MM.1S (cell line): ENCODE data around the gene CLTB.

Experiments used
- DNase-seq: peaks from one replicate; pipeline ENCODE4 v3.0.0-alpha.2; 2015
- H2AFZ ChIP-seq: fragments of 300-600 bp; sonication (generic); 2 replicates; pipeline ENCODE4 v1.6.0; 2016; ENCODE audit warnings: antibody characterized with exemption, low read length
- H3F3A ChIP-seq: fragments of 300-600 bp; sonication (generic); 2 replicates; pipeline ENCODE4 v1.6.1; 2016; ENCODE audit warnings: mild to moderate bottlenecking, antibody characterized with exemption, low read length, moderate library complexity, mixed read lengths; ENCODE audit not compliant: insufficient read depth
- H3K27ac ChIP-seq: fragments of 300-600 bp; sonication (generic); 2 replicates; pipeline ENCODE4 v1.5.1; 2016; ENCODE audit warnings: mild to moderate bottlenecking, low read length
- H3K27me3 ChIP-seq: fragments of 300-600 bp; sonication (generic); replicated peaks from 2 replicates; pipeline ENCODE4 v1.6.0; 2016; ENCODE audit warnings: low read length; ENCODE audit not compliant: insufficient read depth
- H3K36me3 ChIP-seq: fragments of 300-600 bp; sonication (generic); replicated peaks from 2 replicates; pipeline ENCODE4 v1.6.1; 2016; ENCODE audit warnings: mild to moderate bottlenecking, low read length, mixed read lengths; ENCODE audit not compliant: insufficient read depth
- H3K4me1 ChIP-seq: fragments of 300-600 bp; sonication (generic); 2 replicates; pipeline ENCODE4 v1.6.1; 2016; ENCODE audit warnings: low read length, mixed read lengths
- H3K4me2 ChIP-seq: fragments of 300-600 bp; sonication (generic); 2 replicates; pipeline ENCODE4 v1.6.0; 2016; ENCODE audit warnings: low read depth, low read length
- H3K4me3 ChIP-seq: fragments of 300-600 bp; sonication (generic); 2 replicates; pipeline ENCODE4 v1.5.1; 2016; ENCODE audit warnings: low read length, mixed read lengths
- H3K79me2 ChIP-seq: fragments of 300-600 bp; sonication (generic); 2 replicates; pipeline ENCODE4 v1.6.1; 2016; ENCODE audit warnings: mixed run types, low read length, mixed read lengths
- H3K9ac ChIP-seq: fragments of 300-600 bp; sonication (generic); 2 replicates; pipeline ENCODE4 v1.6.1; 2016; ENCODE audit warnings: low read length, mixed read lengths
- H3K9me2 ChIP-seq: fragments of 300-600 bp; sonication (generic); replicated peaks from 2 replicates; pipeline ENCODE4 v1.6.1; 2016; ENCODE audit warnings: mild to moderate bottlenecking, low read length, mixed read lengths; ENCODE audit not compliant: insufficient read depth
- H3K9me3 ChIP-seq: fragments of 300-600 bp; sonication (generic); replicated peaks from 2 replicates; pipeline ENCODE4 v1.6.1; 2016; ENCODE audit warnings: mild to moderate bottlenecking, low read length, mixed read lengths; ENCODE audit not compliant: insufficient read depth
- H4K20me1 ChIP-seq: fragments of 300-600 bp; sonication (generic); 2 replicates; pipeline ENCODE4 v1.6.1; 2016; ENCODE audit warnings: mild to moderate bottlenecking, low read length, moderate library complexity, mixed read lengths; ENCODE audit not compliant: insufficient read depth
- EZH2 ChIP-seq: fragments of 300-600 bp; sonication (generic); optimal IDR thresholded peaks from 2 replicates; pipeline ENCODE3; 2017; ENCODE audit warnings: low read depth, mild to moderate bottlenecking, antibody characterized with exemption, low read length, mixed read lengths
- EZH2phosphoT487 ChIP-seq: fragments of 300-600 bp; sonication (generic); IDR thresholded peaks from 2 replicates; pipeline ENCODE4 v1.6.1; 2018; ENCODE audit warnings: antibody characterized with exemption, low read length
- TF ChIP-seq, protein P1 (sequence below): fragments of 300-600 bp; sonication (generic); IDR thresholded peaks from 2 replicates; pipeline ENCODE4 v1.5.1; 2016; ENCODE audit warnings: antibody characterized with exemption, low read length, mixed read lengths

CLTB gene

DNA sequence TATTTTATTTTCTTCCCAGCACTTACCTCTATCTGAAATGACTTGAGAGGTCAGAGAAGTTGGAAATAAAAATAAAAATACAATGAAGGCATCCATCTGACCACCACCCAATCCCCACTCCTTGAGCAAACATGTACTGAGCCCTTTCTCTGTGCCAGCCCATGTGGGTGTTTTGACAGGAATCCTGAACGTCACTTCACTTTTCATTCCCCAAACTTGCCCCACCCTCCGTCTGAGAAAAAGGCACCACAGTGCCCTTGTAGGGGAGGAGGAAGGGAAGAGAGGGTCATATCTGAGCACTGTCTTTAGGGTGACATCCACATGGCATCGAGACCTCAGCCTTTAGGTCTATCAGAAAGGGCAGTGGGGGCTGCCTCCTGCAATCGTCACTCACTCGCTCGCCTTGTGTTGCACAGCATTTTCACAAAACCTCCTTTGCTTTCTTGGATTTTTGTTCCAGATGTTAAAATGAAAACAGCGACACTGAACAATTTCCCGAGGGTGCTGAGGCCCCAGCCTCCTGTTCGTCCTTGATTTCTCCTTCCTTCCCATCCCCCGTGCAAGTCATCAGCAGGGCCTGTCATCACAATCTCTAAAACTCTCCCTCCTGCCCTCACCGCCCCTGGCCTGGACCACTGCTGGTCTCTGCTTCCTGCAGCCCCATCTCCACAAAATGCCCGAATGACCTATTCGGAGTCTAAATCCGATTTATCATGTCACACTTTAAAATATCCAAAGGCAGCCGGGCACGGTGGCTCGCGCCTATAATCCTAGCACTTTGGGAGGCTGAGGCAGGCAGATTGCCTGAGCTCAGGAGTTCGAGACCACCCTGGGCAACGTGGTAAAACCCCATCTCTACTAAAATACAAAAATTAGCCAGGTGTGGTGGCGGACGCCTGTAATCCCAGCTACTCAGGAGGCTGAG is 14.8 kb downstream of the CLTB start:
- H3K9me2 ChIP-seq, result no peaks in the 10 kb centered on the region
- no peak for DNase-seq

DNA sequence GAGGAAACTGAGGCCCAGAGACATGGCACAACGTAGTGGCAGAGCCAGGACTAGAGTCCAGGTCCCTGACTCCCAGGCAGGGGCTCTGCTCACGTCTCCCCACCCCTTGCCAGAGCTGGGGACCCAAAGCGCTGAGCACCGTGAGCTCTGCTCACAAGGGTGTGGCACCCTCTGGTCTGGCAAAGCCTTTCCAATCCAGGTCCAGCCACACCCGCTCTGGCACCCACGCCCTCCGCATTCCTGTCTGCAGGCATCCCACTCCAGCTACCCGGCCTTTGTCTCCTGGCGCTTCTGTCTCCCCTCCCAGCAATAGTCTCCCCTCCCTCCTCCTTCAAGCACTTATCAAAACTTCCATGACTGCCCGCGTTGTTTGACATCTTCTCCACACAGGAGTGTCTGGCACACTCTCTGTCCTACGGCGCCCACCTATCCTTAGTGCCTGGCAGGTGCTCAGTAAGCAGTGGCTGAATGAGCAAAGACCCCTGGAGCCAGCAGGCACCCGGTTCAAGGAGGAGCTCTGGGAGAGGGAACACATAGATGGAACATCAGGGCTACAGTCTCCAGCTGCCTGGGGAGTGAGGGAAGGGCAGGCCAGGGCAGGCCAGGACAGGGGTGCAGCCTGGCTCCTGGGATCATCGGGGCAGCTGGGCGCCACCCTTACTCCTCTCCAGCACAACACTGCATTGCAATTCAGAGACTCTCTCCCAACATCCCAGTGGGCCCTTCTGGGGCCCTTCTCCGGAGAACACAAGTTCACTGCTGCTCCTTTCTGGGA is 15.8 kb downstream of the CLTB start:
- Histone ChIP-seq H3K9ac (no peak overlapping the region), H3F3A (no peaks in the 10 kb centered on the region), H3K4me1 (0 out of 2 replicates have a peak, but pooled peaks cover 8% of the 10 kb centered on the region), H3K36me3 (no peaks in the 10 kb centered on the region), H3K9me3 (no peaks in the 10 kb centered on the region), H3K4me3 (no peak overlapping the region), H2AFZ (no peak overlapping the region), H3K79me2 (peaks cover 6% of the 10 kb centered on the region), H3K27me3 (no peaks in the 10 kb centered on the region), H3K9me2 (no peaks in the 10 kb centered on the region), H3K4me2 (no peak overlapping the region), H4K20me1 (no peaks in the 10 kb centered on the region), H3K27ac (no peak overlapping the region)
- TF ChIP-seq EZH2phosphoT487 (no peak), EZH2 (no peak)
- TF ChIP-seq, protein P1, sequence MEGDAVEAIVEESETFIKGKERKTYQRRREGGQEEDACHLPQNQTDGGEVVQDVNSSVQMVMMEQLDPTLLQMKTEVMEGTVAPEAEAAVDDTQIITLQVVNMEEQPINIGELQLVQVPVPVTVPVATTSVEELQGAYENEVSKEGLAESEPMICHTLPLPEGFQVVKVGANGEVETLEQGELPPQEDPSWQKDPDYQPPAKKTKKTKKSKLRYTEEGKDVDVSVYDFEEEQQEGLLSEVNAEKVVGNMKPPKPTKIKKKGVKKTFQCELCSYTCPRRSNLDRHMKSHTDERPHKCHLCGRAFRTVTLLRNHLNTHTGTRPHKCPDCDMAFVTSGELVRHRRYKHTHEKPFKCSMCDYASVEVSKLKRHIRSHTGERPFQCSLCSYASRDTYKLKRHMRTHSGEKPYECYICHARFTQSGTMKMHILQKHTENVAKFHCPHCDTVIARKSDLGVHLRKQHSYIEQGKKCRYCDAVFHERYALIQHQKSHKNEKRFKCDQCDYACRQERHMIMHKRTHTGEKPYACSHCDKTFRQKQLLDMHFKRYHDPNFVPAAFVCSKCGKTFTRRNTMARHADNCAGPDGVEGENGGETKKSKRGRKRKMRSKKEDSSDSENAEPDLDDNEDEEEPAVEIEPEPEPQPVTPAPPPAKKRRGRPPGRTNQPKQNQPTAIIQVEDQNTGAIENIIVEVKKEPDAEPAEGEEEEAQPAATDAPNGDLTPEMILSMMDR, result no peak
- no peak for DNase-seq

More for the DNA sequence above, 14.8 kb downstream of the CLTB start:
- no peaks in the 10 kb centered on the region for H4K20me1 ChIP-seq
- H2AFZ ChIP-seq, result no peak overlapping the region
- H3F3A ChIP-seq, result peaks cover 4% of the 10 kb centered on the region; the same call in 1 of the 2 replicates
- no peaks in the 10 kb centered on the region for H3K36me3 ChIP-seq
- H3K79me2 ChIP-seq, result peaks cover 10% of the 10 kb centered on the region
- no peak overlapping the region for H3K27ac ChIP-seq
- H3K4me2 ChIP-seq, result no peak overlapping the region
- H3K4me3 ChIP-seq, result no peak overlapping the region
- H3K4me1 ChIP-seq, result peaks cover 11% of the 10 kb centered on the region
- no peak overlapping the region for H3K9ac ChIP-seq
- no peaks in the 10 kb centered on the region for H3K27me3 ChIP-seq
- TF ChIP-seq EZH2 (no peak), EZH2phosphoT487 (no peak)
- TF ChIP-seq, protein P1, result no peak
- H3K9me3 ChIP-seq, result no peaks in the 10 kb centered on the region

DNA sequence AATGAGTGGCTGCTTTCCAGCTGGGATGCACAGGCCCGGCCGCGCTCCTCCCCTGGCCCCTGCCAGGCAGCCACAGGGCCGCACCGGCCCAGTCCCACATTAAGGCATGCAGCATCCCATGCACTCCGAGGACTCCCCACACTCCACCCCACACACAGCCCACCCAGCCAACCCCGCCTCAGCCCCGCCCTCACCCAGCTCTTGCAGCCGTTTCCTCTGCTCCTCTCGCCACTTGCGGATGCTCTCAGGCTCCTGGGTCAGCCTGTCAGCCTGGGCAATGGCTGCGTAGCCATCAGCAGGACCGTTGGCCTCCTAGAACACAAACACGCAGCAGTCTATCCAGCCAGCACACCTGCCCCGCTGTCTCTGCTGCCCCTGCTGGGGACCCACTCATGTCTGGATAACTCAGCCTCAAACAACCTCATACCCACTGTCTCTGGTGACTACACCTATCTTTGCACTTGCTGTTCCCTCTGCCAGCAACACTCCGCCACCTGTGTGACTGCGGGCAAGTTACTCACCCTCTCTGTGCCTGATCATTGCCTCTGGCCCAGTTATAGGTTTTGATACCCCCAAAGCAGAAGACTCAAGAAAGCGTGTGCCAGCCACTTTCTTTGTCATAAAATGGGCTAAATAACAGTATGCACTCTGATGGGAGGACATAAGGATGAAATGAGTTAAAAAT is 18.5 kb downstream of the CLTB start:
- H3K4me2 ChIP-seq, result no peak overlapping the region
- no peaks in the 10 kb centered on the region for H3F3A ChIP-seq
- no peak overlapping the region for H3K27ac ChIP-seq
- TF ChIP-seq EZH2phosphoT487 (no peak), EZH2 (no peak)
- TF ChIP-seq, protein P1, result no peak
- no peak overlapping the region for H2AFZ ChIP-seq
- H3K4me1 ChIP-seq, result 0 out of 2 replicates have a peak, but pooled peaks cover 8% of the 10 kb centered on the region
- no peaks in the 10 kb centered on the region for H3K27me3 ChIP-seq
- no peaks in the 10 kb centered on the region for H3K79me2 ChIP-seq
- no peaks in the 10 kb centered on the region for H3K9me3 ChIP-seq
- no peak for DNase-seq
- no peaks in the 10 kb centered on the region for H3K36me3 ChIP-seq
- H3K9me2 ChIP-seq, result no peaks in the 10 kb centered on the region
- no peak overlapping the region for H3K4me3 ChIP-seq
- H4K20me1 ChIP-seq, result no peaks in the 10 kb centered on the region
- H3K9ac ChIP-seq, result no peak overlapping the region
